CD4-positive, alpha-beta T cell treated with Interleukin-12 subunit alpha and Interleukin-12 subunit beta, for 1 hour (primary cell): ENCODE measurements around the gene PPP4C.

Experiments used
- DNase-seq: peaks from one replicate; pipeline ENCODE4 v3.0.0-alpha.2; 2020

PPP4C gene

DNA sequence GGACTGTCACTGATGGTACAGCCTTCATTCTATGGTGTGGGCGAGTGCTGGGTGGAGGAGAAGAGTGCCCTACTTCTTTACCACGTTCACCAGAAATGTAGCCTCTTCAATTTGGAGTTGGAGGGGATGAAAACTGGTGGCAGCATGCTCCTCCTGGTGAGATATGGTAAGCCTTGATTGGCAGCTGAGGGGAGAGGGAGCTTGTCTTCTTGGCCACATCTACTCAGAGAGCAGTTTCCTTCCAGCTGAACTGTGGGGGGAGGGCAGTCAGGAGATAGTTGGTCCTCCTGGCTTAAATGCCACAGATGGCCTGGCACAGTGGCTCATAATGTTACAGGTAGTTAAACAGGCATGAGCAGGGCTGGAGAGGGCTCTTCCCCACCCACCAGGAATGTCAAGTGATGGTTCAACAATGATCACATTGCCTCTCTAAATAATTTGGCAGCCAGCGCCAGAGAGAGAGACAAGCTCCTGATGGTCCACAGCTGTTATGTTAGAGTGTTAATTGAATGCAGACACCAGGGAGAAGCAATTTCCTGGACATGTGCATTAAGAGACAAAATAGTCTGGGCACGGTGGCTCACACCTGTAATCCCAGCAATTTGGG lies 56.2 kb downstream of the PPP4C start:
- no peak for DNase-seq

DNA sequence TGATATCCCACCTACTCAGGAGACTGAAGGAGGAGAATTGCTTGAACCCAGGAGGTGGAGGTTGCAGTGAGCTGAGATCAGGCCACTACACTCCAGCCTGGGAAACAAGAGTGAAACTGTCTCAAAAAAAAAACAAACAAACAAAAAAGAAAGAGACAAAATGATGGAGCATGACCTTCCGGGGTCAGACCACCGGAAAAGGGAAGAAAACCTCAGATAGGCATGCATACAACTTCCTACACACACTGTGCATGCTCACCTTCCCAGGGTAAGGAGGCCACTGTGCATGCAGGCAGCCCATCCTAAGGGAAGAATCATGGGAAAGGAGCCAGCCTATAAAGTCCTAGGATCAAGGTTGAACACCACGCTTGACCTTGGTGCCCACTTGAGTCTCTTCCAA lies 56.8 kb downstream of the PPP4C start:
- no peak for DNase-seq
